Measurements from ENCODE around the gene OR2AE1. TPM values are rescaled to one million over a fixed set of nuclear protein-coding genes. Genes with fewer than 3 reads are reported as not detected.

OR2AE1 gene
- total and polyA plus RNA-seq, 2 experiments from 2014 or later = not detected

GRCh38 chr7:99901581-99901980 lies 24.7 kb upstream of the OR2AE1 start:
- H3K27me3 ChIP-seq = no peaks in the 10 kb centered on the region
- no peak for DNase-seq (ENCODE audit: low spot score)
- H3K4me2 ChIP-seq = no peak overlapping the region
- no peaks in the 10 kb centered on the region for H3K79me2 ChIP-seq
- TF ChIP-seq CTCF (IDR thresholded peaks at IDR 0.05; ENCODE audit: poor library complexity) = no peak
- no peak for TF ChIP-seq EZH2 (IDR thresholded peaks at IDR 0.05; ENCODE audit: borderline replicate concordance)
- TF ChIP-seq EZH2phosphoT487 (IDR thresholded peaks at IDR 0.05; ENCODE audit: low read depth, severe bottlenecking, unreplicated experiment) = no peak
- no peaks in the 10 kb centered on the region for H3K9me3 ChIP-seq (ENCODE audit: low read depth)
- no peaks in the 10 kb centered on the region for H4K20me1 ChIP-seq (ENCODE audit: insufficient read depth, poor library complexity, severe bottlenecking)
- H3K27ac ChIP-seq = no peak overlapping the region
- H3K9me2 ChIP-seq (replicated peaks; ENCODE audit: insufficient read depth) = no peaks in the 10 kb centered on the region
- no peak overlapping the region for H2AFZ ChIP-seq
- no peak overlapping the region for H3K4me3 ChIP-seq
- H3K36me3 ChIP-seq (replicated peaks; ENCODE audit: insufficient read depth, low read depth) = no peaks in the 10 kb centered on the region
- WGBS (ENCODE audit: low lambda C conversion rate, missing lambda C conversion rate) = 92% methylated on average over 10 of the region's 10 CpGs
- peaks cover 3% of the 10 kb centered on the region for H3K4me1 ChIP-seq (ENCODE audit: insufficient read depth)

GRCh38 chr7:99899830-99900519 lies 23.1 kb upstream of the OR2AE1 start:
- no peak for DNase-seq (ENCODE audit: low spot score)
- Histone ChIP-seq H3K9me3 (ENCODE audit: low read depth) (no peaks in the 10 kb centered on the region), H3K27me3 (no peaks in the 10 kb centered on the region), H3K9me2 (replicated peaks; ENCODE audit: insufficient read depth) (no peaks in the 10 kb centered on the region), H3K27ac (no peak overlapping the region), H3K4me3 (no peak overlapping the region), H3K4me2 (no peak overlapping the region), H2AFZ (no peak overlapping the region), H3K4me1 (ENCODE audit: insufficient read depth) (peaks cover 3% of the 10 kb centered on the region), H3K36me3 (replicated peaks; ENCODE audit: insufficient read depth, low read depth) (no peaks in the 10 kb centered on the region), H4K20me1 (ENCODE audit: insufficient read depth, poor library complexity, severe bottlenecking) (no peaks in the 10 kb centered on the region), H3K79me2 (no peaks in the 10 kb centered on the region)
- TF ChIP-seq EZH2phosphoT487 (IDR thresholded peaks at IDR 0.05; ENCODE audit: low read depth, severe bottlenecking, unreplicated experiment) (no peak), CTCF (IDR thresholded peaks at IDR 0.05; ENCODE audit: poor library complexity) (no peak), EZH2 (IDR thresholded peaks at IDR 0.05; ENCODE audit: borderline replicate concordance) (no peak)
- WGBS (ENCODE audit: low lambda C conversion rate, missing lambda C conversion rate) = 98% methylated on average over 6 of the region's 6 CpGs

GRCh38 chr7:99898836-99899235 lies 22.0 kb upstream of the OR2AE1 start:
- 36% methylated on average over 3 of the region's 3 CpGs for WGBS (ENCODE audit: low lambda C conversion rate, missing lambda C conversion rate)
- H4K20me1 ChIP-seq (ENCODE audit: insufficient read depth, poor library complexity, severe bottlenecking) = no peaks in the 10 kb centered on the region
- H3K27ac ChIP-seq = peak overlapping the region; percentile 34
- H3K27me3 ChIP-seq = no peaks in the 10 kb centered on the region
- TF ChIP-seq CTCF (IDR thresholded peaks at IDR 0.05; ENCODE audit: poor library complexity) = no peak
- no peak for TF ChIP-seq EZH2phosphoT487 (IDR thresholded peaks at IDR 0.05; ENCODE audit: low read depth, severe bottlenecking, unreplicated experiment)
- TF ChIP-seq EZH2 (IDR thresholded peaks at IDR 0.05; ENCODE audit: borderline replicate concordance) = no peak
- DNase-seq (ENCODE audit: low spot score) = no peak
- H3K79me2 ChIP-seq = no peaks in the 10 kb centered on the region
- no peaks in the 10 kb centered on the region for H3K9me2 ChIP-seq (replicated peaks; ENCODE audit: insufficient read depth)
- no peak overlapping the region for H3K4me2 ChIP-seq
- no peak overlapping the region for H3K4me3 ChIP-seq
- no peak overlapping the region for H2AFZ ChIP-seq
- no peaks in the 10 kb centered on the region for H3K9me3 ChIP-seq (ENCODE audit: low read depth)
- no peaks in the 10 kb centered on the region for H3K36me3 ChIP-seq (replicated peaks; ENCODE audit: insufficient read depth, low read depth)
- H3K4me1 ChIP-seq (ENCODE audit: insufficient read depth) = peaks cover 3% of the 10 kb centered on the region
